Stomach (tissue), 9 donors: ENCODE results near the gene GLYATL1. TPM values are rescaled to one million over a fixed set of nuclear protein-coding genes. Genes with fewer than 3 reads are reported as not detected.

ENCODE experiments used
- DNase-seq, 2 donors: peaks; one replicate each; pipeline versions ENCODE4 v3.0.0 to v3.0.0-alpha.2; 2013 to 2019
- H3K27ac ChIP-seq, 5 donors: fragments of 200-600 bp in 4 of 5; sonication (generic) in 4 of 5; one replicate each; pipeline ENCODE4 v1.5.1; 2013 to 2019; ENCODE audit warnings: mild to moderate bottlenecking in 1 of 5, moderate library complexity in 1 of 5
- H3K27me3 ChIP-seq, 3 donors: fragments of 200-600 bp; sonication (generic); one replicate each; pipeline ENCODE4 v1.5.1; 2017 to 2019; ENCODE audit warnings: mixed run types in 1 of 3
- H3K36me3 ChIP-seq, 4 donors: fragments of 200-600 bp; sonication (generic); 1 replicate in 3 of 4; 2 replicates in 1 of 4; pipeline ENCODE4 v1.5.1; 2016 to 2019
- H3K4me1 ChIP-seq, 4 donors: fragments of 200-600 bp; sonication (generic); one replicate each; pipeline ENCODE4 v1.5.1; 2016 to 2019
- H3K4me3 ChIP-seq, 4 donors: fragments of 200-600 bp; sonication (generic) in 3 of 4; one replicate each; pipeline ENCODE4 v1.5.1; 2016 to 2019; ENCODE audit warnings: mild to moderate bottlenecking in 1 of 4
- H3K9me3 ChIP-seq, 4 donors: fragments of 200-600 bp; sonication (generic); one replicate each; pipeline ENCODE4 v1.5.1; 2016 to 2019
- EP300 ChIP-seq: sonication (generic); formaldehyde crosslinking; IDR thresholded peaks from one replicate; pipeline ENCODE4 v1.6.1; 2017; ENCODE audit warnings: antibody characterized with exemption
- POLR2A ChIP-seq, 4 donors: fragments of 450-650 bp; IDR thresholded peaks; one replicate each; pipeline ENCODE4 v1.6.1; 2016; ENCODE audit warnings: antibody characterized with exemption in 4 of 4, control low read depth in 2 of 4, mild to moderate bottlenecking in 1 of 4, moderate library complexity in 1 of 4
- POLR2AphosphoS5 ChIP-seq, 3 donors: sonication (generic); formaldehyde crosslinking; IDR thresholded peaks; one replicate each; pipeline ENCODE4 v1.6.1; 2016; ENCODE audit warnings: antibody characterized with exemption in 3 of 3
- WGBS, 5 donors: extraction: QIAGEN DNeasy Blood & Tissue Kit in 3 of 5; methylation state at CpG; one replicate each; pipeline versions ENCODE4 v1.1.5 to v1.1.7; 2013 to 2018; 5-methylcytosine and 5-hydroxymethylcytosine counted together
- intact Hi-C: fragments of 100-400 bp; cut with DNase I; formaldehyde crosslinking; loops from one replicate; pipeline ENCODE4 v1.15.1; 2023; ENCODE audit warnings: low total_unique reads
- polyA plus RNA-seq, 3 donors: library from polyadenylated mRNA; stranded (reverse); fragments of 200-250 nt; gene quantifications; one replicate each; pipeline ENCODE4 v1.2.3, GENCODE V29; 2013
- total RNA-seq, 5 donors: library from RNA; depleted of rRNA; stranded (reverse); fragments of >200 nt; gene quantifications; one replicate each; pipeline versions ENCODE4 v1.1.0 to v1.2.3, GENCODE V29; 2014 to 2016
- TF ChIP-seq, protein P1 (sequence below), 7 experiments: fragments of 450-650 bp in 4 of 7; fragments of 200-600 bp in 3 of 7; sonication (generic) in 3 of 7; IDR thresholded peaks; one replicate each; pipeline ENCODE4 v1.5.1; 2016 to 2019; ENCODE audit warnings: antibody characterized with exemption in 7 of 7, control low read depth in 2 of 7, mild to moderate bottlenecking in 1 of 7
- donor health status: healthy with polysubstance abuse.
- donor health status: Bipolar disorder and iron deficiency.
- donor health status: healthy.

Gene GLYATL1
- total and polyA plus RNA-seq, 8 donors, result 0.73 to 13.4 (median 1.4) TPM; not detected in 3

DNA sequence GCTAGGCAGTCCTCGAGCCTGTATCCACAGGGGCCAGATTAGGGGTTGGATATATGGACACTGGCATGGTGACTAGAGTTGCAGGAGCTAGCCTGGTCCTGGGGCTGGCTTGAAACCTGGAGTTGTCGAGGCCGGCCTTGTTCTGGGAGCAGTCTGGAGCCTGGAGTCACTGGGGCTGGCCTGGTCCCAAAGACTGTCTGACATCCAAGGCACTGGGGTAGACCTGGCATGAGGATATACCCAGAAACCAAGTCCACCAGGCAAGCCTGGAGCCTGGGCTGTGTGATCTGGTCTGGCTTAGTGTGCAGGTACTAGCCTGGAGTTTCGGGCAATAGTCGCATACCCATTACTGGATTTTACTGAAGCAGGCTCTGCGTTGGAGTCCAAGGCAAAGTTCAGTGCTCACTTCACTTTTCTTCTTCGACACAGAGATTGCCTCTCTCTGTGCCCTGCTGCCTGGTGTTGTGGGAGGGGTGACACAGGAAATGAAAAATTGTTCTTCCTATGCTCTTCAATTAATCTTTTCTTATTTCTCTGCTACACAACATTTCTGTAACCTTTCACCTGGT lies 4.3 kb upstream of the GLYATL1 start:
- no peak for DNase-seq
- no peak overlapping the region for H3K4me3 ChIP-seq
- no peaks in the 10 kb centered on the region for H3K27me3 ChIP-seq
- H3K9me3 ChIP-seq, result no peaks in the 10 kb centered on the region
- no peaks in the 10 kb centered on the region for H3K4me1 ChIP-seq
- intact Hi-C loops, result no loop called here
- WGBS, 5 donors, result 92 to 96% (median 95%) methylated on average over 6 to 7 of the region's 7 CpGs
- TF ChIP-seq POLR2AphosphoS5 (IDR thresholded peaks at IDR 0.05) (no peak), EP300 (no peak), POLR2A (IDR thresholded peaks at IDR 0.05) (no peak)
- TF ChIP-seq, protein P1, sequence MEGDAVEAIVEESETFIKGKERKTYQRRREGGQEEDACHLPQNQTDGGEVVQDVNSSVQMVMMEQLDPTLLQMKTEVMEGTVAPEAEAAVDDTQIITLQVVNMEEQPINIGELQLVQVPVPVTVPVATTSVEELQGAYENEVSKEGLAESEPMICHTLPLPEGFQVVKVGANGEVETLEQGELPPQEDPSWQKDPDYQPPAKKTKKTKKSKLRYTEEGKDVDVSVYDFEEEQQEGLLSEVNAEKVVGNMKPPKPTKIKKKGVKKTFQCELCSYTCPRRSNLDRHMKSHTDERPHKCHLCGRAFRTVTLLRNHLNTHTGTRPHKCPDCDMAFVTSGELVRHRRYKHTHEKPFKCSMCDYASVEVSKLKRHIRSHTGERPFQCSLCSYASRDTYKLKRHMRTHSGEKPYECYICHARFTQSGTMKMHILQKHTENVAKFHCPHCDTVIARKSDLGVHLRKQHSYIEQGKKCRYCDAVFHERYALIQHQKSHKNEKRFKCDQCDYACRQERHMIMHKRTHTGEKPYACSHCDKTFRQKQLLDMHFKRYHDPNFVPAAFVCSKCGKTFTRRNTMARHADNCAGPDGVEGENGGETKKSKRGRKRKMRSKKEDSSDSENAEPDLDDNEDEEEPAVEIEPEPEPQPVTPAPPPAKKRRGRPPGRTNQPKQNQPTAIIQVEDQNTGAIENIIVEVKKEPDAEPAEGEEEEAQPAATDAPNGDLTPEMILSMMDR (IDR thresholded peaks at IDR 0.05), result no peak
- H3K27ac ChIP-seq, result no peak overlapping the region
- no peaks in the 10 kb centered on the region for H3K36me3 ChIP-seq

DNA sequence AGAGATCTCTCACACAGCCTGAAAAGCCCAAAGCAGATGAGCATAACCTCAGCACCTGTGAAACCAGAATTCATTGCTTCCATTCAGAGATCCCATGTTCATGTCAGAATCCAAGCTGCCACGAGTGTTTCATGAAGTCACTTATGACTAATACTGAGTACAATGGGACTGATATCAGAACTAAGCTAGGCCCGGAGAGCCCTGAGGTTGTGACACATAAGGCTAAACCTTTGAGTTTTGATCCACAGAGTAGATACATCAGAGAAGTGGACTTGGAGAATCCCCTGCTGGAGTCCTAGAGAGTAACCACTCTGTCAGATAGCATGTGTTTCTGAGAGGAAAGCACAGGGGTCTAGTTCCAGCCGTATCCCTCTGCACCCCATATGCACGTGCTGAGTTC lies 890 bp upstream of the GLYATL1 start:
- H3K27me3 ChIP-seq, result no peaks in the 10 kb centered on the region
- no peak for TF ChIP-seq POLR2A (IDR thresholded peaks at IDR 0.05)
- TF ChIP-seq EP300, result no peak
- TF ChIP-seq, protein P1 (IDR thresholded peaks at IDR 0.05), result no peak
- no peak for TF ChIP-seq POLR2AphosphoS5 (IDR thresholded peaks at IDR 0.05)
- H3K36me3 ChIP-seq, result no peaks in the 10 kb centered on the region
- H3K4me1 ChIP-seq, result no peaks in the 10 kb centered on the region
- DNase-seq, result no peak
- no peaks in the 10 kb centered on the region for H3K9me3 ChIP-seq
- no peak overlapping the region for H3K27ac ChIP-seq
- 56 to 83% (median 64%) methylated on average over 4 of the region's 4 CpGs for WGBS, 5 donors
- no peak overlapping the region for H3K4me3 ChIP-seq
- intact Hi-C loops, result no loop called here

DNA sequence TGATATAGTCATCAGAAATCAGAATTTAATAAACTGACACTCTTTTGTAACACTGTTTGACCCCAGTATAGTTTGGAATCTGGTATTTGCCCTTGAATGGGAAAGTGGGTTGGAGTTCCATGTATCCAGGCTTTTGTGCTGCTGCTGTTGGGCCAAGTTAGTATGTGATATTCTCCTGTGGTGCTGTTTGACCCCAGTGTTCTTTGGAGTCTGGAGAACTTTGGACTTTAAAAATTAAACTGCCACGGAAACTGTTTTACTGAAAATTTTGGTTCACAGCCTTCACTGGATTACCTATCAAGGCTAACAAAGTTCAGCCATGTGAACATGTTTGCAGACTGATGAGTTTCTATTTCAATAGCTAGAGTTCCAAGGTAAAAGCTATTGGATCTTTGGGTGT lies 740 bp downstream of the GLYATL1 start:
- Histone ChIP-seq H3K4me1 (no peaks in the 10 kb centered on the region), H3K9me3 (no peaks in the 10 kb centered on the region), H3K27me3 (no peaks in the 10 kb centered on the region), H3K36me3 (no peaks in the 10 kb centered on the region), H3K4me3 (no peak overlapping the region), H3K27ac (no peak overlapping the region)
- TF ChIP-seq POLR2A (IDR thresholded peaks at IDR 0.05), result no peak
- no peak for TF ChIP-seq POLR2AphosphoS5 (IDR thresholded peaks at IDR 0.05)
- no peak for TF ChIP-seq EP300
- TF ChIP-seq, protein P1 (IDR thresholded peaks at IDR 0.05), result no peak
- 66 to 84% (median 80%) methylated on average over 1 of the region's 1 CpG for WGBS, 5 donors
- DNase-seq, result no peak
- intact Hi-C loops, result no loop called here

DNA sequence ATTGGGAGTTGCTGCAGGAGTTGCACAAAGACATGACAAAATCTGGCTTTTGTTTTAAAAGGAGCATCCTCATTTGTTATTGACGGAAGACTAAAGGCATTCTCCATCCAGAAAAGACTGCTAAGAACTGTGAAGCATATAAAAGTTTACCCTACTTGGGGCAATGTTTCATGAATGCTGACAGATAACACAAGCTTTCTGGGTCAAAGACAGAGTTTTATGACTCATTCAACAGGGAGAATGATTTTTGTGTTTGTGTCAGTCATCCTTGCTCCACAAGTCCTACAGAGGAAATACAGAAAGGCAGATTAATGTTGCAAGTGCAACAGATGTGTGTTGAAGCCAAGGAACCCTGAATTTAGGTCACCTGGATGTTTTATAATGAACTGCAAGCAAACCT lies 2.5 kb downstream of the GLYATL1 start:
- Histone ChIP-seq H3K27me3 (no peaks in the 10 kb centered on the region), H3K36me3 (no peaks in the 10 kb centered on the region), H3K4me3 (no peak overlapping the region), H3K4me1 (no peaks in the 10 kb centered on the region), H3K27ac (no peak overlapping the region), H3K9me3 (no peaks in the 10 kb centered on the region)
- 91 to 100% (median 93%) methylated on average over 1 of the region's 1 CpG for WGBS, 5 donors
- no peak for DNase-seq
- intact Hi-C loops, result no loop called here
- no peak for TF ChIP-seq POLR2AphosphoS5 (IDR thresholded peaks at IDR 0.05)
- no peak for TF ChIP-seq POLR2A (IDR thresholded peaks at IDR 0.05)
- no peak for TF ChIP-seq EP300
- TF ChIP-seq, protein P1 (IDR thresholded peaks at IDR 0.05), result no peak
